ENCODE measurements around the gene ZDHHC4.

- TF ChIP-seq CTCF (IDR thresholded peaks at IDR 0.05) (no peak), POLR2A (IDR thresholded peaks at IDR 0.05) (no peak)
Observed at GRCh38 chr7:6600093-6600492, 22.8 kb downstream of the ZDHHC4 start.
